Stomach (tissue), 4 donors: ENCODE measurements around the gene C20orf204.

Experiments used
- CTCF ChIP-seq, 7 experiments: fragments of 450-650 bp in 4 of 7; fragments of 200-600 bp in 3 of 7; sonication (generic) in 3 of 7; IDR thresholded peaks; one replicate each; pipeline ENCODE4 v1.5.1; 2016 to 2019; ENCODE audit warnings: antibody characterized with exemption in 7 of 7, control low read depth in 2 of 7, mild to moderate bottlenecking in 1 of 7
- POLR2A ChIP-seq, 4 donors: fragments of 450-650 bp; IDR thresholded peaks; one replicate each; pipeline ENCODE4 v1.6.1; 2016; ENCODE audit warnings: antibody characterized with exemption in 4 of 4, control low read depth in 2 of 4, mild to moderate bottlenecking in 1 of 4, moderate library complexity in 1 of 4

GRCh38 chr20:64051561-64052325 is 15.8 kb downstream of the C20orf204 start:
- TF ChIP-seq CTCF (IDR thresholded peaks at IDR 0.05) (no peak), POLR2A (IDR thresholded peaks at IDR 0.05) (no peak)
